ENCODE results near the gene SDF4.
"Not testable (repeated sequence)": the region's sequence is repeated elsewhere in the genome, so short reads cannot be mapped to it uniquely, and the experiment has no call there.

SDF4 gene

DNA sequence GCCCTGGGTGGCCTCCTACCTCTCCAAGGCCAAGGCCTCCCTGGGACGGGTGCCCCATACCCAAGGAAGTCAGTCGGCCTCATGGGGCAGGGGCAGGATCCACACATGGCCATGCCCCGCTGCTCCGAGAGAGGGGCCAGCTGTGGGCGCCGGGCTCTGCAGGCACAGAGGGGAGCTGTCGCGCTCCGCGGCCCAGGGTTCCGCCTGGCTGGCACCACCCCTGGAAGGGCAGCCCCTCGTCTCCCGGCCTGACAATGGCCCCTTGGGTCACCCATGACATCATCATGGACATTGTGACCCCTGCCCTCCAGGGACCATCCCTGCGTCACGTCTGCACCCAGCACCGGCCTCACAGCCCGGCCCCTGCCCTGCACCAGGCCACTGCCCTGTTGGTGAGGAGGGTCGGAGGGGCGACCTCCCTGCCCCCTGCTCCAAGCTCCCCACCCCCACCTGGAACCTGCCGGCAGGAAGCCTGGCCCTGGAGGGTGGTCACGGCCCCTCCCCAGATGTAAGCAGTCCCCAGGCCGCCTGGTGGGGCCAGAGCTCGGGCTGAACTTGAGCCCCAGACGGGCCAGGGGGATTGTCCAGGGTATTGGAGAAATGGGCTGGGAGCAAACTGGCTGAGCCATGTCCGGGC, 52.3 kb downstream of the SDF4 start:
- no peak for DNase-seq (ENCODE audit: low spot score)

GRCh38 chr1:1178794-1179331, 52.9 kb downstream of the SDF4 start:
- DNase-seq (ENCODE audit: low spot score), result no peak

GRCh38 chr1:1177452-1178206, 54.2 kb downstream of the SDF4 start:
- no peak for DNase-seq (ENCODE audit: low spot score)

GRCh38 chr1:1176931-1177330, 54.9 kb downstream of the SDF4 start:
- DNase-seq (ENCODE audit: low spot score), result no peak

GRCh38 chr1:1176063-1176761, 55.6 kb downstream of the SDF4 start:
- DNase-seq (ENCODE audit: low spot score), result not testable (repeated sequence)

GRCh38 chr1:1175221-1176062, 56.4 kb downstream of the SDF4 start:
- DNase-seq (ENCODE audit: low spot score), result no peak

- no peak for DNase-seq (ENCODE audit: low spot score)
Observed at GRCh38 chr1:1173793-1174415, 57.9 kb downstream of the SDF4 start, which contains the start of gene TTLL10. Gene TTLL10, plus strand, starts transcription at chr1:1173880. Its CDS starts 5,336 bp downstream, at chr1:1179216.

- no peak for DNase-seq (ENCODE audit: low spot score)
Observed at GRCh38 chr1:1173061-1173792, 58.6 kb downstream of the SDF4 start.

- no peak for DNase-seq (ENCODE audit: low spot score)
Observed at GRCh38 chr1:1171546-1172340, 60.1 kb downstream of the SDF4 start.

DNA sequence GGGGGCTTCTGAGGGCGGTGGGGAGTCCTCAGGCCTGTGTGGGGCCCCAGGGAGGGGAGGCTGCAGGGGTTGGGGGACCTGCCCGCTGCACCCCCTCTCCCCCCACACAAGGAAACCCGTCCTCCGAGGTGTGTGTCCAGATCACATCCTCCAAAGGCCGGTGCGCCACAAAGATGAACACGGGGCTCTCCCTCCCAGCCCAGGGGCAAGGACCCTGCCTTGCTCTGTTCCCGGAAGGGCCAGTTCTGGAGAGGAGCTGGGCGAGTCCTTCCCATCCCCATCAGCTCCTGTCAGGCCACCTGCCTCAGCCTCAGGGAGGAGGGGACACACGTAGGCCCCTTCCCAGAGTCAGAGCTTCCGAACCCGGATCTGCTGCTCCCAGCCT, 60.6 kb downstream of the SDF4 start:
- no peak for DNase-seq (ENCODE audit: low spot score)

DNA sequence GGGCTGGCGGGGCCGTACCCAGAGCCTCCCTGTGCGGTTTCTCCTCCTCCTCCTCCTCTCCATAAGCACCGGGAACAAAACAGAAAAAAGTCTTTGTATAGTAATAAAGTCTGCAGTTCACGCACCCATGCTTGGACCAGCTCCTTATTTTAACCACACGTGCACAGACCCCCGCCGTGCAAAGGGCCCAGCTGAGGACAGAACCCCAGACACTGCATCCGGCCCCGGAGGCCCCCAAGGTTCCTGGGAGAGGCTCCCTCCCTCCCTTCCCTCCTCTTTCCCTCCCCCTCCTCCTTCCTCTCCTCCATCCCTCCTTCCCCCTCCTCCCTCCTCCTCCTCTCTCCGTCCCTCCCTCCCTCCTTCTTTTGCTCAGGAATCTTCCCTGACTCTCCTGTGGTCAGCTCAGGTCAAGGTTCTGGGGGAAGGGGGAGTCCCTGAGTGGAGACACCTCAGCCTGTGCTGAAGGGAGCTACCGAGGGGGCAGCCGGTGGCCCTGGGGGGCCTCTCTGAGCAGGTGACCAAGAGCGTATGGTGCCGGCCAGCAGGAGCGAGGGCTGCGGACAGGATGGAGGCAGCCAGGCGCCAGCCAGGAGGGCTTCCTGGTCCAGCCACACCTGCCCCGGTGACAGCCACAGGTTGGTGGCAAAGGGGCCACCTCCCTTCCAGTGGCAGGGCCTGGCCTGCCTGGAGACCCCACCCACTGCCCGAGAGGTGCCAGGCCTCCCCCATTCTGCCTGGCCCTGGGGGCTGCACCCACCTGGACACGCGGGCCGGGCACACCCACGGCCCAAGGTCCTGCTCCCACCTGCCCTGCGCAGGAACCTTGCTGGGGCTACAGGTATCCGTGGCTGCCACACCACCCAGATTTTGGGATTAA, 61.3 kb downstream of the SDF4 start:
- no peak for DNase-seq (ENCODE audit: low spot score)

DNA sequence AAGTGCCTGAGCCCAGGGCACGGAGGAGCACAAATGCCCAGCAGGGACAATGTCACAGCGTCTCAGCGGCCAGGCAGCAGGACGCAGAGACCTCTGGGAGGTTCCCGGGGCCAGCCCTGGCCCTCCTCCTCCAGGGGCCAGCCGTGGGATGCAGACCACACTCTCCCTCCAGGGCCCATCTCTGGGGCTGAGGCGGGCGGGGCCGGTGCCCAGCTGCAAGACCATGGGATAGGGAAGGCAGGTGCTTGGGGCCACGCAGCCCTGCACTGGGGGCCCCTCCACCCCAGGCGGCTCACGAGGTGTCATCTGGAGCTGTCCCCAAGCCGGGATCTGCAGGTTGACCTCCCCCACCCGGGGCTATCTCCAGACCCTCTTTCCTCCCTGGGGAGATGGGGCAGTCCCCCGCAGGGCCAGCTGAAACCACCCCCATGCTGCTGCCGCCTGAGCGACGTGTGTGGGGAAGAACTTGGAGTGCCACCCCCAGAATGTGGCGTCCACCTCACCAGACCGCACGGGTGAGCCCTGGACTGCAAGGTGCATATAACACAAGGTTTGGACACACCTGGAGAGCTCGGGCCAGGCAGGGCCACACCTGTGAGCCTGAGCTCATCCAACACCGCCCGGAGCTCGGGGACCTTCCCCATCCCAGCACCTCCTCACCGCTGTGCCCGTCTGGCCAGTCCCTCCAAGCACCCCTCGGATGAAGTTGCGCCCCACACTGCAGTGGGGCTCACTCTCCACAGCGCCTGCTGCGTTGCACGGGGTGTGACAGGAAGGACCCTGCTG, 62.2 kb downstream of the SDF4 start:
- DNase-seq (ENCODE audit: low spot score), result no peak

- no peak for DNase-seq (ENCODE audit: low spot score)
Observed at GRCh38 chr1:1168451-1169411, 63.1 kb downstream of the SDF4 start.

DNA sequence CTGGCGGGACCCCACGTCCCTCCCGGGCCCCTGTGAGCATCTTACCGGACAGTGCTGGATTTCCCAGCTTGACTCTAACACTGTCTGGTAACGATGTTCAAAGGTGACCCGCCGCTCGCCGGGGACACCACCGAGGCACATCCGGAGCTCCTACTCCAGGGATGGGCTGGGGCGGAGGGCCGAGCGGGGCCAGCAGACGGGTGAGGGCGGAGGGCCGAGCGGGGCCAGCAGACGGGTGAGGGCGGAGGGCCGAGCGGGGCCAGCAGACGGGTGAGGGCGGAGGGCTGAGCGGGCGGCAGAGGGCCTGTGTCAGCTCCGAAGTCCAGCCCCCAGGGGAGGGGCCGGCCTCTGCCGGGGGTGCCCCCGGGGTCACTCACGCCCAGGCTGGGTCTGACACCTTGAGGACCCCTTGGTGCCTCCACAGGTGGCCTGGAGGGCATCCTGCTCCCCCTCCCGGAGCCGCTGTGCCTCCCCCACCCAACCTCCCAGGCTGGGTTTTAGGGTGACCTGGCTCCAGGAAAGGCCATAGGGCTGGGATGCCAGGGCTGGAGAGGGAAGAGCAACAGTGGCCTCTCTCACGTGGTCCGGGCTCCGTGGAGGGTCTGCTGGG, 63.9 kb downstream of the SDF4 start:
- no peak for DNase-seq (ENCODE audit: low spot score)

GRCh38 chr1:1167398-1167821, 64.4 kb downstream of the SDF4 start:
- no peak for DNase-seq (ENCODE audit: low spot score)

Measured in AG08395 (cell line).